Activated CD4-positive, alpha-beta memory T cell treated with anti-CD3 and anti-CD28 coated beads for 36 hours (primary cell): ENCODE measurements around the gene IMP4. TPM values are rescaled to one million over a fixed set of nuclear protein-coding genes. Genes with fewer than 3 reads are reported as not detected.
A peak's percentile ranks its signal among the peaks of the same experiment; 100 is the strongest.

Source experiments
- CTCF ChIA-PET: fragments of 350-600 bp; sonication (Branson Sonifier 250); formaldehyde crosslinking; loops from one replicate; lab custom pipeline; 2021; ENCODE audit warnings: antibody characterized with exemption, inconsistent platforms; lab: Charles Lee
- POLR2A ChIA-PET: fragments of 350-600 bp; sonication (Branson Sonifier 250); formaldehyde crosslinking; loops from one replicate; lab custom pipeline; 2021; ENCODE audit warnings: antibody characterized with exemption; lab: Charles Lee
- DNase-seq: peaks from one replicate; pipeline ENCODE4 v3.0.0-alpha.2; 2020
- H3K27ac Mint-ChIP-seq: one replicate; pipeline ENCODE4 v1.8.0; 2021; ENCODE audit warnings: mixed read lengths
- H3K27me3 Mint-ChIP-seq: one replicate; pipeline ENCODE4 v1.8.0; 2021; ENCODE audit warnings: mixed read lengths
- H3K36me3 Mint-ChIP-seq: one replicate; pipeline ENCODE4 v1.8.0; 2021; ENCODE audit warnings: mixed read lengths
- H3K4me1 Mint-ChIP-seq: one replicate; pipeline ENCODE4 v1.8.0; 2021; ENCODE audit warnings: low read depth, mixed read lengths
- H3K4me3 Mint-ChIP-seq: one replicate; pipeline ENCODE4 v1.8.0; 2021; ENCODE audit warnings: mild to moderate bottlenecking, mixed read lengths
- H3K9me3 Mint-ChIP-seq: one replicate; pipeline ENCODE4 v1.8.0; 2021; ENCODE audit warnings: mixed read lengths
- intact Hi-C: fragments of 100-400 bp; cut with micrococcal nuclease; formaldehyde crosslinking; loops from one replicate; pipeline ENCODE4 v1.15.1; 2023
- total RNA-seq, 2 experiments: library from RNA; stranded (reverse); gene quantifications; one replicate each; pipeline ENCODE4 v1.2.3, GENCODE V29; 2021

Gene IMP4
- 100 to 1,000 TPM; 125 to 128 TPM for total RNA-seq

- no peaks in the 10 kb centered on the region for H3K27me3 Mint-ChIP-seq
- ChIA-PET POLR2A (interaction anchor here (0.7 to 3.2 kb wide), 10 partner anchors 10 to 1150 kb away, joined by 3 to 32 read pairs (median 8); partner anchors contain the start of genes MZT2A, PTPN18 and SMPD4), CTCF (interaction anchor here (1.5 to 3.4 kb wide), 7 partner anchors 10 to 161 kb away, joined by 3 to 41 read pairs (median 11); partner anchors contain the start of genes MZT2B, PTPN18 and SMPD4)
- intact Hi-C loops, result loop anchor here (1.0 to 10.0 kb wide), 5 partner anchors 14 to 482 kb away; partner anchors contain the start of genes MZT2B and PTPN18
- DNase-seq, result peak; percentile 97
- peak within 1 kb of the TSS; percentile 99 for H3K27ac Mint-ChIP-seq
- H3K4me1 Mint-ChIP-seq, result peaks cover 23% of the 10 kb centered on the region
- peaks cover 58% of the 10 kb centered on the region for H3K36me3 Mint-ChIP-seq
- H3K4me3 Mint-ChIP-seq, result peak within 1 kb of the TSS; percentile 98
- no peaks in the 10 kb centered on the region for H3K9me3 Mint-ChIP-seq
Measured at GRCh38 chr2:130342533-130343275, at the start of gene IMP4. IMP4 (plus strand) TSS chr2:130342897; CDS start chr2:130342933, 36 bp downstream.

GRCh38 chr2:130300258-130300969 is 42.3 kb upstream of the IMP4 start:
- CTCF ChIA-PET, result no interaction called here
- H3K27ac Mint-ChIP-seq, result no peak overlapping the region
- no peaks in the 10 kb centered on the region for H3K4me1 Mint-ChIP-seq
- no peaks in the 10 kb centered on the region for H3K36me3 Mint-ChIP-seq
- no peak overlapping the region for H3K4me3 Mint-ChIP-seq
- no peak for DNase-seq
- H3K27me3 Mint-ChIP-seq, result peaks cover 18% of the 10 kb centered on the region
- no peaks in the 10 kb centered on the region for H3K9me3 Mint-ChIP-seq
- intact Hi-C loops, result no loop called here
- POLR2A ChIA-PET, result no interaction called here

- Mint-ChIP-seq H3K36me3 (no peaks in the 10 kb centered on the region), H3K27ac (no peak overlapping the region), H3K9me3 (no peaks in the 10 kb centered on the region), H3K4me3 (no peak overlapping the region), H3K4me1 (no peaks in the 10 kb centered on the region), H3K27me3 (peaks cover 15% of the 10 kb centered on the region)
- ChIA-PET CTCF (no interaction called here), POLR2A (no interaction called here)
- intact Hi-C loops, result no loop called here
- DNase-seq, result no peak
Measured at GRCh38 chr2:130300970-130301348, 41.7 kb upstream of the IMP4 start.

GRCh38 chr2:130302164-130302886 is 40.4 kb upstream of the IMP4 start:
- no peak overlapping the region for H3K27ac Mint-ChIP-seq
- peaks cover 15% of the 10 kb centered on the region for H3K27me3 Mint-ChIP-seq
- POLR2A ChIA-PET, result no interaction called here
- intact Hi-C loops, result no loop called here
- H3K36me3 Mint-ChIP-seq, result no peaks in the 10 kb centered on the region
- no peaks in the 10 kb centered on the region for H3K9me3 Mint-ChIP-seq
- no peaks in the 10 kb centered on the region for H3K4me1 Mint-ChIP-seq
- no peak for DNase-seq
- no peak overlapping the region for H3K4me3 Mint-ChIP-seq
- CTCF ChIA-PET, result no interaction called here

GRCh38 chr2:130303169-130303568 is 39.5 kb upstream of the IMP4 start:
- H3K4me1 Mint-ChIP-seq, result no peaks in the 10 kb centered on the region
- intact Hi-C loops, result no loop called here
- DNase-seq, result no peak
- no peak overlapping the region for H3K27ac Mint-ChIP-seq
- H3K27me3 Mint-ChIP-seq, result peaks cover 10% of the 10 kb centered on the region
- H3K9me3 Mint-ChIP-seq, result no peaks in the 10 kb centered on the region
- H3K36me3 Mint-ChIP-seq, result no peaks in the 10 kb centered on the region
- POLR2A ChIA-PET, result no interaction called here
- CTCF ChIA-PET, result no interaction called here
- H3K4me3 Mint-ChIP-seq, result no peak overlapping the region

GRCh38 chr2:130304726-130305125 is 38.0 kb upstream of the IMP4 start:
- intact Hi-C loops, result no loop called here
- H3K27me3 Mint-ChIP-seq, result peaks cover 3% of the 10 kb centered on the region
- no peak overlapping the region for H3K4me3 Mint-ChIP-seq
- H3K36me3 Mint-ChIP-seq, result no peaks in the 10 kb centered on the region
- no peaks in the 10 kb centered on the region for H3K9me3 Mint-ChIP-seq
- ChIA-PET POLR2A (no interaction called here), CTCF (no interaction called here)
- no peak for DNase-seq
- H3K4me1 Mint-ChIP-seq, result no peaks in the 10 kb centered on the region
- H3K27ac Mint-ChIP-seq, result no peak overlapping the region

GRCh38 chr2:130307850-130308249 is 34.8 kb upstream of the IMP4 start:
- DNase-seq, result no peak
- POLR2A ChIA-PET, result no interaction called here
- Mint-ChIP-seq H3K27ac (no peak overlapping the region), H3K36me3 (no peaks in the 10 kb centered on the region), H3K27me3 (no peaks in the 10 kb centered on the region), H3K4me1 (no peaks in the 10 kb centered on the region), H3K4me3 (no peak overlapping the region), H3K9me3 (no peaks in the 10 kb centered on the region)
- intact Hi-C loops, result no loop called here
- CTCF ChIA-PET, result no interaction called here

- CTCF ChIA-PET, result no interaction called here
- Mint-ChIP-seq H3K36me3 (no peaks in the 10 kb centered on the region), H3K4me3 (no peak overlapping the region), H3K9me3 (no peaks in the 10 kb centered on the region), H3K27me3 (no peaks in the 10 kb centered on the region), H3K27ac (no peak overlapping the region), H3K4me1 (no peaks in the 10 kb centered on the region)
- intact Hi-C loops, result no loop called here
- DNase-seq, result no peak
- POLR2A ChIA-PET, result no interaction called here
Measured at GRCh38 chr2:130310881-130311280, 31.8 kb upstream of the IMP4 start.

- Mint-ChIP-seq H3K4me1 (no peaks in the 10 kb centered on the region), H3K27me3 (no peaks in the 10 kb centered on the region), H3K27ac (no peak overlapping the region), H3K9me3 (no peaks in the 10 kb centered on the region), H3K4me3 (no peak overlapping the region), H3K36me3 (no peaks in the 10 kb centered on the region)
- ChIA-PET CTCF (no interaction called here), POLR2A (no interaction called here)
- DNase-seq, result no peak
- intact Hi-C loops, result no loop called here
Measured at GRCh38 chr2:130313812-130314334, 28.8 kb upstream of the IMP4 start.

GRCh38 chr2:130314377-130314776 is 28.3 kb upstream of the IMP4 start:
- Mint-ChIP-seq H3K27me3 (peaks cover under 1% of the 10 kb centered on the region), H3K9me3 (no peaks in the 10 kb centered on the region), H3K27ac (no peak overlapping the region), H3K4me3 (no peak overlapping the region), H3K4me1 (no peaks in the 10 kb centered on the region), H3K36me3 (no peaks in the 10 kb centered on the region)
- DNase-seq, result no peak
- POLR2A ChIA-PET, result no interaction called here
- CTCF ChIA-PET, result no interaction called here
- intact Hi-C loops, result no loop called here

- Mint-ChIP-seq H3K27me3 (peaks cover 5% of the 10 kb centered on the region), H3K4me3 (no peak overlapping the region), H3K27ac (no peak overlapping the region), H3K4me1 (no peaks in the 10 kb centered on the region), H3K36me3 (no peaks in the 10 kb centered on the region), H3K9me3 (no peaks in the 10 kb centered on the region)
- CTCF ChIA-PET, result interaction anchor here (2.1 kb wide), 1 partner anchor 16 kb away, joined by 6 read pairs; no protein-coding TSS in a partner anchor
- DNase-seq, result no peak
- POLR2A ChIA-PET, result no interaction called here
- intact Hi-C loops, result no loop called here
Measured at GRCh38 chr2:130316596-130316995, 26.1 kb upstream of the IMP4 start.

GRCh38 chr2:130318906-130319305 is 23.8 kb upstream of the IMP4 start:
- Mint-ChIP-seq H3K4me3 (no peak overlapping the region), H3K4me1 (no peaks in the 10 kb centered on the region), H3K36me3 (no peaks in the 10 kb centered on the region), H3K27ac (no peak overlapping the region), H3K27me3 (peaks cover 11% of the 10 kb centered on the region), H3K9me3 (no peaks in the 10 kb centered on the region)
- POLR2A ChIA-PET, result no interaction called here
- DNase-seq, result no peak
- CTCF ChIA-PET, result no interaction called here
- intact Hi-C loops, result no loop called here
